ENCODE measurements around the gene KCNMA1.

Gene KCNMA1

DNA sequence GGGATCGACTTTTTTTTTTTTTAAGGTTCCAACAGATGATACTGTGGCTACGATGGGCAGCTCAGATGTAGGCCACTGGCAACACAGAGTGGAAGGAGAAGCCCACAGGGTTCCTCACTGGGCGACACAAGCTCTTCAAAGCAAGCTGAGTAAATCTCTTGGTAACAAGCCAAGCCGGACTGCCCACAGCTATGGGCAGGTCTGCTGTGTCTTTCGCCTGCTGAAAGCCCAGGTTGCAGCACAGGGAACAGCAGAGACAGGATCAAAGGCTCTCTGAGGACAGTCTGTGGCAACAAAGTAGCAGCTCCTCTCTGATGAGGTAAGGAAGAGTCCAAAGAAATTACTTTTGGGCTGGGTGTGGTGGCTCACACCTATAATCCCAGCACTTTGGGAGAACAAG is 83.6 kb downstream of the KCNMA1 start:
- no peak for DNase-seq

GRCh38 chr10:77553311-77553710 is 84.3 kb downstream of the KCNMA1 start:
- DNase-seq: no peak

GRCh38 chr10:77552252-77552651 is 85.4 kb downstream of the KCNMA1 start:
- no peak for DNase-seq

DNA sequence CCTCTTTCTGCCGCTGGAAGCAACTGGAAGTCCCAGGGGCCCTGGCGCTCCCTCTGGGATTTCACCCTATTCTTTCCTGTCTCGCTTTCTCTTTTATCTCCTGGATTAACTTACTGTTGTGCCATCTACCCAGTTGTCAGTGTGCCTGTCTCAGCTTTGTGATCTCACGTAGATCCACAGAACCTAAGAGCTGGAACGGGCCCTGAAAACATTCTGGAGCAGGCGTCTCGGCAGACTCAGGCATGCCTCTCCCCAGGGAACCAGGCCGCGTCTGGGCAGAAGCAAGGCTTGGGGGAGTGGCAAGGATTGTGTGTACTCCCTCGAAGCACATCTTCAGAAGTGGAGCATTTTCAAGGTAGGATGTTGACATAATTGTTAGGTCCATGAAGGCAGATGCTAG is 87.2 kb downstream of the KCNMA1 start:
- no peak for DNase-seq

DNA sequence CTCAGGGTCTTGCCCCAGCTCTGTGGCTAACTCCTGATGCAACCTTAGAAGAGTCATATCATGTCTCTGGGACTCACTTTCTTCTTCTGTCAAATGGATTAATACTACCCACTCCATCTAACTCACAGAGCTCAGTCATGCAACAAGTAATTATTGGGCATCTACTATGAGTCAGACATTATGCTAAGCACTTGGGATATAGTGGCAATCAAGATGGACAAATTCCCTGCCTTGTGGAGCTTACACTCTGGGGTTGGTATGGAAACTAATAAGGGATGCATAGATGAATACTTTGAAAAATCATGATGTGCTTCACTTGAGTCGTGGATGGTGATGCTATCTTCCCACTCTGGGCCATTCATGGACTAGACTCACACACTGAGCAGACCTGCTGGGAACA is 88.9 kb downstream of the KCNMA1 start:
- no peak for DNase-seq

- DNase-seq: no peak
Measured at GRCh38 chr10:77548157-77548556, 89.5 kb downstream of the KCNMA1 start.

- DNase-seq: peak; percentile 64
Measured at GRCh38 chr10:77547307-77548050, 90.1 kb downstream of the KCNMA1 start.

DNA sequence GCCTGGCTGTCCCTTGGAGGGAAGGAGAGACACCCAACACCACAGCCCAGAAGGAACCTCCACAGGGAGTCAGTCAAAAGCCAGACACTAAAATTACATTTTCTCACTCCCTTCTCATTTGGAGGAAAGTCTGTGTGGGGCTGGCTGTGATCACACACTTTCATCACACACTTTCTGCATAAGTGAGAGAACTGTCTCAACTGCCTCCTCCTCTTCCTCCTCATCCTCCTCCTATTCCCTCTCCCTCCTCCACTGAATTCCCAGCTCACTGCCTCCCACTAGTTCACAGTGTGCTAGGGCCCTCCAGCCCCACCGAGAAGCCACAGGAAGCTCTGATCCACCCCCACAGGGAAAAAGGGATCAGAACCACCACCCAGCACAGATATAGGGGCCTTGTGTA is 91.6 kb downstream of the KCNMA1 start:
- DNase-seq: no peak

DNA sequence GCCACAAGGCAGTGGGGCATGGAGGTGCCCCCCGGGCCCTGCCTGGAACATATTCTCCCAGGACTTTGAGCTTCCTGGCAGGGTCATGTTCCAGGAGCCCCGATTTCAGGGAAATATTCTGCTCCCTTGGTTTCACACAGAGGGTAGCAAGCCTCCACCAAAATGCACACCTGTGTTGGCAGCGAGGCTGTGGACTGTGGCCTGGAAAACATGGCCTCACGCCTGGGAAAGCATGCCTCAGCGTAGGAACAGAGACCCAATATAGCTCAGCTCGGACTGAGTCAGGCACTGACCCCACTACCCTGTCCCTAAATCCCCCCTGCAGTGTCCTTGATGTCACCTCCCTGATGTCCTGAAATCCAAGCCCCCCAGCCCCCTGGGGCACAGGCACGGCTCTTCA is 92.0 kb downstream of the KCNMA1 start:
- no peak for DNase-seq

- DNase-seq: no peak
Measured at GRCh38 chr10:77544617-77545016, 93.0 kb downstream of the KCNMA1 start.

DNA sequence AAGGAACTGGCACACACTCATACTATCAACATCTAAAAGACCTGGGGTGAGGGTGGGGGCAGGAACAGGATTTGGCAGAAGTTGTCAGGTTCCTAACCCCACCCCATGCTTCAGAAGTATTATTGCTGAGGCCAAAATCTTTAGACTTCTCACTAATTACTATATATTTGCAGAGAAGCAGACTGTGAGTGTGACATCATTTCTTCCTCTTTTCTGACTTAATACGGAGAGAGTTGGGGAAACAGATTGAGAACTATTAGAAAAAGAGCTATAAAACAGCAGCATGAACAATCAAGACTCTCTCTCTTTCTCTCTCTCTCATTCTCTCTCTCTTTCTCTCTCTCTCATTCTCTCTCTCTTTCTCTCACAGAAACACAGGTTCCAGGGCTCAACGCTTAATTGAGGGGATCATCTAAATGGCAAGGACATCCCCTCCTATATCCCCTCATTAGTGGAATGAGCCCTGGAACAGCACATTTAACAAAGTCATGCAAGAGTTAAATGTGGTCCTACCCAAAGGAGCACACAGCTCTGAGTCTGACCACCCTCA is 94.8 kb downstream of the KCNMA1 start:
- no peak for DNase-seq

- DNase-seq: no peak
Measured at GRCh38 chr10:77541944-77542343, 95.7 kb downstream of the KCNMA1 start.

DNA sequence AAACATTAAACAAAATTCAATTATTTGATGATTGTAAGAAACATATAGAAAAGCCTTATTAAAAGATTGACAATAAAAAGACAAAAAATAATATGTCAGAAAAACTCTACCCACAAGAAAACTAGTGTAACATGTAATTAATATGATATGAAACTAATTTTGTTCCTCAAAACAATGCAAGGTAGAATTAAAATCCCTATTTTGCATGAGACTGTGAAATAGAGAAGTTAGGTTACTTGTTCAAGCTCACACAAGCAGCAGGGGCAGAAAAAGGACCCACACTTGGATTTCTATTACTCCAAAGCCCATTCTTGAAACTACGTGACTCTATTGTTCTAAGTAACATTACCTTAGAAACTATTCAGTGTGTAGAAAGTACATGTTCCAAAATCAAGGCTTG is 96.4 kb downstream of the KCNMA1 start:
- no peak for DNase-seq

DNA sequence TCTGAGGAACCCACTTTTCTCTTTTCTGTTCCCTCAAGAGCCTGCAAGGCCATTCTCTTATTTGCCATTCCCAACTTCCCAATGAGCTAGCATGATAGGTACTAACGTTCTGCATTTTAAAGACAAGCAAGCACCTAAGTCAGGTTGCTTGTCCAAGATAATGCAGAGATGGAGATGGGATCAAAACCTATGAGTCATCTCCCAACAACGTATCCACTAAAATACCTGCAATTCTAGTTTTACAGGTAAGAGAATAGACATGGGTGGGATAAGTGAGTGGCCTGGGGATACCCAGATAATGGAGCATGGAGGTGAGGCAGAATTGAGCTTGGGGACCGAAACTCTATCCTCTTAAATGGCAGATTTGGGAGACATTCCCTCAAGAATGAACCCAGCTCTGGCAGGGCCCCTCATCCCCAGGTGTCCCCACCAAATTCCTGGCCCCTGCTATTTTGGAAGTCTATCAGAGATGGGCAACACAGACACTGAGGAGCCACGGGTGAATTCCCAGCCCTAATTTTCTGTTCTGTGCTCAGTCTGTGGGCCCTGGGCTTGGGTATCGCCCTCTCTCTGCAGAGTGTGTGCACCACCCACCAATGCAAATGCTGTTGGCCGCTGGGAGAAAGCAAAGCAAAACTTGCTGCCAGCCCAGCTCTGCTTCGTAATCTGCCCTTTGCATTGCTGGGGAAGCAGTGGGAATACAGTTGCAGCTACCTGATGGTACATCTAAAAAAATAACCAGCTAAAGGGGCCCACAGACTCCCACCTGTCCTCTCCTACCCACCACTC is 98.3 kb downstream of the KCNMA1 start:
- DNase-seq: no peak

GRCh38 chr10:77537720-77538373 is 99.8 kb downstream of the KCNMA1 start:
- peak; percentile 77 for DNase-seq

GRCh38 chr10:77537071-77537470 is 100.5 kb downstream of the KCNMA1 start:
- no peak for DNase-seq

DNA sequence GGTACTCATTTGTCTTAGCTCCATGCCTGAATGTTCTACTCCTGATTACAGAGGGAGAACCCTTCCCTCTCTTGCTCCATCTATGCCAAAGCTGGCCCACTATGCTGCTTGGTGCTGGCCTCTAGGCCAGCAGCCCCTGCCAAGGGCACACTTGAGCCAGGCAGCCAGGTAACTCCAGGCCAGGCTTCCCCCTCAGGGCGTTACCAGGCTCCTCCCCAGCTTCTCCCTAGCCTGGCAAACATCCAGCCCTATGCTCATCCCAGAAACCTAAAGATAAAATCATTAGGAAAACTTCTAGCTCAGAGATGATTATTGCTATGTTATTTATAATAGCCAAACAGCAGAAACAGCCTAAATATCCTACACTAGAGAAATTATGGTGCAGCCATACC is 103.7 kb downstream of the KCNMA1 start:
- DNase-seq: no peak

GRCh38 chr10:77533146-77533886 is 104.3 kb downstream of the KCNMA1 start:
- no peak for DNase-seq

DNA sequence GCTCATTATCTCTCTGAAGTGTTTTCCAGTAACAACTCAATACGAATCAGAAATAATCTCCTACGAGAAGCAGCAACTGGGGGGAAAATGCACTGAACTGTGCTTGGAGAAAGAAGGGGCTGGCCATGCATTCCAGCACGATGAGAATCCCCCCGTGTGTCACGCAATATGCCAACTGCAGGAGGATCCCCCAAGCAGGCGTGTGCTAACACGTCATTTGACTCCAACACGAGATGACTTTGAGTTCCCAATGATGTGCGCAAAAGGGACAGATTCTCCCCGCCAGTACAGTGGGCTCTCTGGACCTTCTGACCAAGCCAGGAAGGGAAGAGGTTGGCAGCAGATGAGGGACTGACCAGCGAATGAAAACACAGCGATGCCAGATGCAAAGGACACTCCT is 105.5 kb downstream of the KCNMA1 start:
- DNase-seq: no peak

DNA sequence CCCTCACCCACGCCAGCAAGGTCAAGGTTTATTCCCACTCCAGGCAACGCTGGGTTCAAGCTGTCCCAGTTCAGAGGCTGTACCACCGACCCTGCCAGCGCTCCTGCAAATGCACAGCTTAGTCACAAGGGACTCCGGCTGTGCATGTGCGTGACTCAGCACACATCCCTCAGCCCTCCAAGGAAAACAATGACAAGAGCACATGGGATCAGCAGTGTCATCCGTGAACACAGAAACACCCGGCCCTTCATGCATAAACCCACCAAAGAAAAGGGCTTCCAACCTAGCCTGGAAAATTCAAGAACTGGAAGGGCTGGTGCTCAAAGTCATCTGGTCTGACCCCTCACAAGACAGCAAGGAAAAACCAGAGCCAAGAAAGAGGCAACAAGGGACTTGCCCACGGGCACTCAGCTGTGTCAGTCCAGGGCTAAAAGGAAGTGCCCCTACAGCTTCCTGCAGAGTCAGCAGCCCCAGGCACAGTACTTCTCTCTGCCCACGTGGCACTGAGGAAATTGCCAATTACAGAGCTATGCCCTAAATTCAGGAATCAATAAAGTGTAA is 106.1 kb downstream of the KCNMA1 start:
- no peak for DNase-seq

- no peak for DNase-seq
Measured at GRCh38 chr10:77530011-77530410, 107.6 kb downstream of the KCNMA1 start.

DNA sequence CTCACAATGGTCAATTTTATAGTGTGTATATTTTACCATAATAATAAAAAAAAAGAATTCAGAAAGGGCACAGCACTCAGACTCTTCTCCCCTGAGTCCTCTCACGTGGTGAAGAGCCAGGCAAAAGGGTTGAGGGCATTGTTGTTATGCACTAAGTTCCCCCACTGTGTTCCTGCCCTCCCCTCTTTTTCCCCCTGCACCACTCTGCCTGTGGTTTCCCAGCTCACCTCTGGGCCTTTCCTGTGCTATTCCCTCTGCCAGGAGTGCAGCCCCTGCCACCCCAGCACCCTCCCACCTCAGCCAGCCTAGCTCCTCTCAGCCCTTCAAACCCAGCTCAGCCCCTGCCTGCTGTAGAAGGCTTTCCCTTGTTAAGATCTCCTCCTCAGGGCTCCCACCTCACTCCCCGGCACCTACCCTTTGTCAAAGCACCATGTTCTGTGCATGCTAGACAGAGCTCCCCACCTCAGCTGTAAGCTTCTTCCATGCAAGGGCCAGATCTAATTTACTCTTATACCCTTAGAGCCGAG is 108.5 kb downstream of the KCNMA1 start:
- no peak for DNase-seq

Data from left hindlimb (tissue), 1 donor.